Suppressor macrophage treated with lipopolysaccharide for 4 hours (primary cell): Measurements from ENCODE around the gene ACOT2.
"Not testable (repeated sequence)": the region's sequence is repeated elsewhere in the genome, so short reads cannot be mapped to it uniquely, and the experiment has no call there.

ENCODE experiments used
- DNase-seq: peaks from one replicate; pipeline ENCODE4 v3.0.0-alpha.2; 2020

Gene ACOT2

DNA sequence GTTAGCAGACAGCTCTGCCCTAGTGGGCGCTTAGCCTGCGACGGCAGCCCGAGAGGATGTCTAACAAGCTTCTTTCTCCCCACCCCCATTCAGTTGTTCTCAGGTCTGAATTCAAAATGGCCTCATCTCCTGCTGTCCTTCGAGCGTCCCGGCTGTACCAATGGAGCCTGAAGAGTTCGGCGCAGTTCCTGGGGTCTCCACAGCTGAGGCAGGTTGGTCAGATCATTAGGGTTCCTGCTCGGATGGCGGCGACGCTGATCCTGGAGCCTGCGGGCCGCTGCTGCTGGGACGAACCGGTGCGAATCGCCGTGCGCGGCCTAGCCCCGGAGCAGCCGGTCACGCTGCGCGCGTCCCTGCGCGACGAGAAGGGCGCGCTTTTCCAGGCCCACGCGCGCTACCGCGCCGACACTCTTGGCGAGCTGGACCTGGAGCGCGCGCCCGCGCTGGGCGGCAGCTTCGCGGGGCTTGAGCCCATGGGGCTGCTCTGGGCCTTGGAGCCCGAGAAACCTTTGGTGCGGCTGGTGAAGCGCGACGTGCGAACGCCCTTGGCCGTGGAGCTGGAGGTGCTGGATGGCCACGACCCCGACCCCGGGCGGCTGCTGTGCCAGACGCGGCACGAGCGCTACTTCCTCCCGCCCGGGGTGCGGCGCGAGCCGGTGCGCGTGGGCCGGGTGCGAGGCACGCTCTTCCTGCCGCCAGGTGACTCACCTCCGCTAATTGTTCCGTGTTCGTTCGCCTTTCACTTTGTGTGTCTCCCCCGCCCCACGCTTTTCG lies at the start of gene ACOT2:
Gene ACOT2, plus strand, starts transcription at position 29 of the 774 bp plus-strand sequence. Its CDS starts 28 bp downstream, at position 57.
- DNase-seq: peak; percentile 80

- no peak for DNase-seq
These were observed 47.8 kb upstream of the ACOT2 start for GRCh38 chr14:73521229-73521628.

DNA sequence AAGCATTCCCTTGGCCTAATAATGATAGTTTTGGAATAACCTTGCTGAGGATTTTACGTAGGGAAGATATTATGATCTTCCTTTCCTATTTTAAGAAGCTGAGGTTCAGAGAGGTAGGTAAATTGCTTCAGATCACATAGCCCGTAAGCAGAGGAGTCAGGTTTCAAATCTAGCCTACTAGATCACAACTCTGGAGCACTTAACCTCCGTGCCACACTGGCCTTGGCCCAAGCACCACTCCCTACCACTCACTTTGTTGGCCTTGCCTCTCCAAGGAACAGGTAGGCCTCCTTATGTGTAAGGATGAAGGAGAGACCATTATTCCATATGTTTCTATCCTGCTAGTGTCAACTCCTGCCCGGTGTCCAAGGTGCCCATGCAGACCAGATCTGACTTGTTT lies 44.5 kb upstream of the ACOT2 start:
- DNase-seq: no peak

DNA sequence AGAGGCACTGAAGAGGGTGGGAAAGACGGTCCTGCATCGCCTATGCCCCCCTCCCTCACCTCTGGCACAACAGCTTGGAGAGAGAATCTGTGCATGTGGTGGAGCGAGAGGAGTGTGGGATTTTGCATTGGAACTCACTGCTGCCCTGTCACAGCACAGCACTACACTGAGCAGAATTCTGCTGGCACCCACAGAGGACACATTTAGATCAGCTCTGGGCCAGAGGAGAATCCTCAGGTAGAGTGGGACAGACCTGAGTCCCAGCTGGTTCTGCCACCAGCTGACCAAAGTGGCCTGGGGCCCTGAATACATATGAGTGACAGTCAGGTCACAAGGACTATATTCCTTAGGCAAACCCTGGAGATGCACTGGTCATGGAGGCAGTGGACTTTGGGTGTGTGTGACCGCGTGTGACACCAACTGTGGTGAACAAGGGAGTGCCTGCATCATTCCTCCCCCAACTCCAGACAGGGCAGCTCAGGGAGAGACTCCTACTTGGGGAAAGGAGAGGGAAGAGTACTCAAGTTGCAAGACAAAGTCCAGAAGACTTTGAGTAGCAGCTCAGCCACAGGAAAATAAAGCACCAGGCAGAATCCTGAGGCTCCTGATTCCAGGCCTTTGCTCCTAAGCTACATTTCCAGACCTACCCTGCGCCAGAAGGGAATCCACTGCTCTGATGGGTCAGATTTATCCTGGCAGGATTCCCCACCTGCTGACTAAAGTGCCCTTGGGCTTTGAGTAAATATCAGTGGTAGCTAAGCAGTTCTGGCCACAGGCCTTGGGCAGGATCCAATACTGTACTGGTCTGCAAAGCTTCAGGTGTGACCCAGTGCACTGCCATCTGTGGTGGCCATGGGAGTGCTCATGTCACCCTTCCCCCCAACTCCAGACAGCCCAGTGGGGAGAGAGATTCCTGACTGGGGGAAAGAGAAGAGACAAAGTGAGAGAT lies 42.7 kb upstream of the ACOT2 start:
- no peak for DNase-seq

DNA sequence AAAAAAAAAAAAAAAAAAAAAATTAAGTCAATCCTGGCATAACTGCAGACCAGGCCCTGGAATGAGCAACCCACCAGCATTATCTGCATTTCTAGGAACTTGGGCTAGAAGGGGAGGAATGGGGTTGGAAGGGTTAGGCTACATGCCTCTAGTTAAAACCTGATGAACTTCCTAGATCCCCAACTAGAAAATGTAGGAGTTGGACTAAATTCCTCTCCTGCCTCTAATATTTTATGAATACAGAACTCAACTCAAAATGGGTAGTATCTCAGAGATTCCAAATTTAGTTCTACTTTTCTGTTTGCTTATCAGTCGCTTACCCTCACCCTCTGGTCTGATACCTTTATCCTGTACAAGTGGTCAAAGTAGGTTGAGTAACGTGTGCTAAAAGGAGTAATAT lies 39.7 kb upstream of the ACOT2 start:
- not testable (repeated sequence) for DNase-seq

- not testable (repeated sequence) for DNase-seq
These were observed 37.0 kb upstream of the ACOT2 start for GRCh38 chr14:73531971-73532370.

GRCh38 chr14:73537244-73538045 lies 31.6 kb upstream of the ACOT2 start:
- not testable (repeated sequence) for DNase-seq

DNA sequence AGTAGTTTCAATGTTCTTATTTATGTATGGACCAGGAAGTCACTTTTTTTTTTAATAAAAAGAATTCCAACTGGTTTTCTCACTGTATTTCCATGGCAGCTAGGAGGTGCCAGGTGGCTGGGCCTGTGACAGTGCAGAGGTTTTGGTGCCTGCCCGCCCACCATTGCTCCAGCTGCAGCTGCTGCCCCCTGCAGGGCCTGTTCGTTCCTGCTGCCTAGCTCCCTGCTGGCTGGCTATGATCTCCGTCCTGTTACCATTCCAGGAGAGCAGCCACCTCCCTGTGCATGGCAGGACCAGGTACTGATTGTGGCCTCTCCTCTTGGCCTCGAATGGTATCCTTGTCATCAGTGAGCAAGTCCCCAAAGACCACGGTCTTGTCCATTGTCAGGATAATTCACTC lies 30.0 kb upstream of the ACOT2 start:
- DNase-seq: peak; percentile 31

GRCh38 chr14:73542961-73543360 lies 26.1 kb upstream of the ACOT2 start:
- DNase-seq: not testable (repeated sequence)

DNA sequence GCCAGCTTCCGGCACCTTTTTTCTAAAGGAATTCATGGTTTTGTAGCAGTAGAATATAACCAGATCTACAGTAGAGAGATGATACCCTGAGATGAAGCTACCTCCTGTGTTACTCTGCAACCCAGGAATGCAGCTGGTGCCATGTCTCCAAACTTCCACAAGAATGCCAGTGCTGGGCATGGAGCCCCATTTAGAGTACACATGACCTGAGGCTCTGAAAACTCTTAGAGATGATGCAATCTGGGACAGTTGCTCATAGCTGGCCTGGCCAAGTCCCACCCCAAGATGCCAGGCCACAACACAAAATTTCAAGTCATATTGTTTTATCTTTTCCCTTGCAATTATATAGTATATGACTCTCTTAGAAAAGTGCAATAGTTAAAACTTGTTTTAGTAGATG lies 23.7 kb upstream of the ACOT2 start:
- not testable (repeated sequence) for DNase-seq

DNA sequence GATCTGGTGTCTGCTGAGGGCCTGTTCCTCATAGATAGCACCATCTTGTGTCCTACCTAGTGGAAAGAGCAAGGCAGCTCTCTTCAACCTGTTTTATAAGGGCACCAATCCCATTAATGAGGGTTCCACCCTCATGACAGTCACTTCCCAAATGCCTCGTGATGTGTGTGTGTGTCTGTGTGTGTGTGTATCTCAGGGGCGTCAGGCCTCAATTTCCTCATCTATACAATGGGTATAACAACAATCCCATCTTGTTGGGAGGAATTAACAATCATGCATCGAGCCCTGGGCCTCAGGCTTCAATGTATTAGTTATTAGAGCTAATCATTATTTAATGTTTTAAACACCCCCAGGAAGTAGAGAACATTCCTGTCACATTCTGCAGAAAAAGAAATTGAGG lies 19.9 kb upstream of the ACOT2 start:
- not testable (repeated sequence) for DNase-seq

- not testable (repeated sequence) for DNase-seq
These were observed 19.0 kb upstream of the ACOT2 start for GRCh38 chr14:73549889-73550524.

DNA sequence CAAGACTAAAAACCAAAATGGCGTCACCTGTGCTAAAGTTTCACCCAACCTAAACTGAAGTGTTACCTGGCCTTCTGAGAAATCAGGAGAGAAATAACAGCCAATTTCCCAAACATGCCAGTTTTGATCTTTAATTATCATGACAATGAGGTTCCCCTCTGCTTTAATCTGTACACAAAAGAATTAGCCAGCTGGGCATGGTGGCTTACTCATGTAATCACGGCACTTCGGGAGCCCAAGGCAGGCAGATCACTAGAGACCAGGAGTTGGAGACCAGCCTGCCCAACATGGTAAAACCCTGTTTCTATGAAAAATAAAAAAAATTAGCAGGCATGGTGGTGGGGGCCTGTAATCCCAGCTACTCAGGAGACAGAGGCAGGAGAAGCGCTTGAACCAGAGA lies 15.2 kb upstream of the ACOT2 start:
- DNase-seq: no peak

- DNase-seq: not testable (repeated sequence)
These were observed 11.8 kb upstream of the ACOT2 start for GRCh38 chr14:73557201-73557600.

DNA sequence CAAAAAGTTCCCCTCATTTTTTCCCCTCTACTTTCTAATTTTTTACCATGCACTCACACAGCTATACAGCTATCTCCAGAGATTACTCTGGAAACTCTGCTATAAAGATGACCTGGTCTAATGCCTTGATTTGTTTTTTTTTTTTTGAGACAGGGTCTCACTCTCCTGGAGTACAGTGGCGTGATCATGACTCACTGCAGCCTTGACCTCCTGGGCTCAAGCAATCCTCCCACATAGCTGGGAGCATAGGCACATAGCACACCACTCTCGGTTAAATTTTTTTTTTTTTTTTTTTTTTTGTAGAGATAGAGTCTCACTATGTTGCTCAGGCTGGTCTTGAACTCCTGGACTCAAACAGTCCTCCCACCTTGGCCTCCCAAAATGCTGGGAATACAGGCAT lies 10.8 kb upstream of the ACOT2 start:
- DNase-seq: not testable (repeated sequence)

DNA sequence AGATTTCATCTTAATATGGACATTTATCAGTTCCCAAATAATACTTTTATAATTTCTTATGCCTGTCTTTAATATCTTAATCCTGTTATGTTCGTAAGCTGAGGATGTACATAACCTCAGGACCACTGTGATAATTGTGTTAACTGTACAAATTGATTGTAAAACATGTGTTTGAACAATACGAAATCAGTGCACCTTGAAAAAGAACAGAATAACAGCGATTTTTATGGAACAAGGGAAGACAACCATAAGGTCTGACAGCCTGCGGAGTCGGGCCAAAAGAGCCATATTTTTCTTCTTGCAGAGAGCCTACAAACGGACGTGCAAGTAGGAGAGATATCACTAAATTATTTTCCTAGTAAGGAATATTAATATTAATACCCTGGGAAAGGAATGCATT lies 6.8 kb upstream of the ACOT2 start:
- not testable (repeated sequence) for DNase-seq

GRCh38 chr14:73562696-73563095 lies 6.3 kb upstream of the ACOT2 start:
- DNase-seq: not testable (repeated sequence)

GRCh38 chr14:73566431-73566830 lies 2.6 kb upstream of the ACOT2 start:
- not testable (repeated sequence) for DNase-seq

- not testable (repeated sequence) for DNase-seq
These were observed 2.1 kb upstream of the ACOT2 start for GRCh38 chr14:73566935-73567334.

DNA sequence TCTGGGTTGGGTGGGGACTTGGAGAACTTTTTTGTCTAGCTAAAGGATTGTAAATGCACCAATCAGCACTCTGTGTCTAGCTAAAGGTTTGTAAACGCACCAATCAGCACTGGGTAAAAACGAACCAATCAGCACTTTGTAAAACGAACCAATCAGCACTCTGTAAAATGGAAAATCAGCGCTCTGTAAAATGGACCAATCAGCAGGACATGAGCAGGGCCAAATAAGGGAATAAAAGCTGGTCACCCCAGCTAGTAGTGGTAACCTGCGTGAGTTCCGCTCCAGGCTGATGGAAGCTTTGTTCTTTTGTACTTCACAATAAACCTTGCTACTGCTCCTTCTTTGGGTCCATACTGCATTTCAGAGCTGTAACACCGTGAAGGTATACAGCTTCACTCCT lies 1.7 kb upstream of the ACOT2 start:
- no peak for DNase-seq

- DNase-seq: no peak
These were observed 795 bp upstream of the ACOT2 start for GRCh38 chr14:73567951-73568885.
